GM21528 (cell line): ENCODE measurements around the gene METTL23.
"Not testable (repeated sequence)": the region's sequence is repeated elsewhere in the genome, so short reads cannot be mapped to it uniquely, and the experiment has no call there.

Experiments used
- ATAC-seq: cut with Tn5 transposase; IDR thresholded peaks from one replicate; pipeline ENCODE4 v1.9.1; 2021; ENCODE audit warnings: mild to moderate bottlenecking, moderate library complexity; ENCODE audit not compliant: unreplicated experiment, low FRiP score

METTL23 gene

DNA sequence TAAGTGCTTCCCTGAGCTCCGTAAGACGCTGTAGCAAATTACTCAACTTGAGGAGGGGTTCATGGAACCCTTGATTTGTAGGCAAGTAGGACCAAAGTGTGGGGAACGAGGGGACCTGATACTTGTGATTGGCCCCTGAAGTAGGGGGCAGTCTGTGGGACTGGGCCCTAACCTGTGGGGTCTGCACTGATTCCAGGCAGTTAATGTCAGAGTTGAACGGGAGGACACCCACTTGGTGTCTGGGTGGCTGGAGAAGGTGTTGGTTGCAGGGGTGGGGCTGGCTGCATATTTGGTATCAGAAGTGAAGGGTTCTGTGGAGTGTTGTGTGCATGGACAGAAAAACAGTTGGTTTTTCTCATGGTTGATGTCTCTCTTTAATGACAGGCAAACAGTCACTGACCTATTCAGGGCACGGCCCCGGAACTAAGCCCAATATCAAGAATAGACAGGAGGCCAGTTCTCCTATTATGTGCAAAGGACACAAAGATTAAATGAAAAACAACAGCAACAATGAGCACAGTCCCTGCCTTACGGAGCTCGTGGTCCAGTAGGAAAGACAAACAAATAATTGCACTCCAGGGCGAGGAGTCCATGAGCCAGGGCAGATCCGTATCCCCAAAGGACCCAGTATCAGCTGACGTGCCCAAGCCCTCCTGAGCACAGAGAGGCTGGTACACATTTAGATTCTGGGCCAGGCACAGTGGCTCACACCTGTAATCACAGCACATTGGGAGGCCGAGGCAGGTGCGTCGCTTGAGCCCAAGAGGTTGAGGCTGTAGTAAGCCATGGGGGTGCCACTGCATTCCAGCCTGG, 35.1 kb upstream of the METTL23 start:
- no peak for ATAC-seq

DNA sequence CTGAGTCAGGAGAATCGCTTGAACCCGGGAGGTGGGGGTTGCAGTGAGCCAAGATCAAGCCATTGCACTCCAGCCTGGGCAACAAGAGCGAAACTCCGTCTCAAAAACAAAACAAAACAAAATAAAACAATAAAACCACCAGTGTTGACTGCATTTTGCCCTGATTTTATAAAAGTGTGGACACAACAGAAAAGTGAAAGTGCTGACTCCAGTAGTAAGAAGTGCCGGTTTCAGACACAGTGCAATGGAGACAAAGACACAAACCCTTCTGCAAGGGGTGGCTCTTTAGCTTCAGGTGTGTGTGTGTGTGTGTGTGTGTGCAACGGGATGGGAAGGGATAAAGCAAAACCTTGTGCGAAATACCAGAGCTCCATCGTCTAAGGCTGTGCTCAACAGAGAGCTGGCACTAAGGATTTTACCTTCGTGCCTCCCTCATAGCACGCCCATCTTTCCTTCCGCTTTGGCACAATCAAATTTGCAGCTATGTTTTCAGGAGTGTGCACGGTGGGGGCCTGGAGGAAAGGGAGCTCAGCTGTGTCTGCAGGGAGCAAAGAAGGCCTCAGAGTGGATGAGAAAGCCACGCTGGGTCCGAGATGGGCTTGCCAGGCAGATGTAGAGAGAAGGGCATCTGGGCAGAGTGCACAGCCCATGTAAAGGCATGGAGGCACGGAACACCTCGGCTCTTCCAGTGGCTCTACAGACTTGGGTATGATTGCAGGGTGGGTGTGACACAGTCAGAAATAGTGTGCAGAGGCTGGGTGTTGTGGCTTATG, 31.4 kb upstream of the METTL23 start:
- ATAC-seq = no peak

DNA sequence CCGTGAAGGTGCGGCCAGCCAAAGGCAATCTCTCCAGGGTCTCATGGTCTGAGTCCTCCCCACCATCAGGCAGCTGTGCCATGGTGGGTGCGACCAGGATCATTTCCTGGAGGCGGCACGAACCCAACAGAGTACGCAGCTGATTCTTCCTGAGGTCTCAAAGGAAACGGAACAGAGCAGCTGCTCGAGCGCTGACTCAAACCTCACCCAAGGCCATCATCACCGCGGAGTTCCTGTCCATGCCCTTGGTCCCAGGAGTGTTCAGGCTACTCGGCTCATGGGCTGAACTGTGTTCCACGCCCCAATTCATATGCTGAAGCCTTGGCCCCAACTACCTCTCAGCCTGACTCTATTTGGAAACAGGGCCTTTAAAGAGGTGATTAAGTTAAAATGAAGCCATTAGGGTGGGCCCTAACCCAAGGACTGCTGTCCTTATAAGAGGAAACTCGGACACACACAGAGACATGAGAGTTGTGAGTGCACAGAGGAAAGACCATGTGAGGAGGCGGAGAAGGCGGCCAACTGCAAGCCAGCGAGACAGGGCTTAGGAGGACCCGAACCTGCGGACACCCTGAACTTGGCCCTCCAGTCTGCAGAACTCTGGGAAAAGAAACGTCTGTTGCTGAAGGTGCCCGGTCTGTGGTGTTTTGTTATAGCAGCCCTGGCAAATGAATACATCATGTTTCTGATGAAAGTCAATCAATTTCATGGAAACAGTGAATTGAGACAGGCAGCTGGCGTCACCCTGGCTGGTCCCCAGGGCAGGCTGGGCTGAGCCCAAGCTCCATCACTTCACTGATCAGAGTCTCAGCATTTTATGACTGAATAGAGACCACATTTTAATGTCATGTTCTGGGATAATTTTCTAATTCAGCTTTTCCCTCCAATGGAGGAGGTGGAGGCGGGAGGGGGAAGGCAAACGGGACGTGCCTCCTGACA, 29.6 kb upstream of the METTL23 start:
- no peak for ATAC-seq

- no peak for ATAC-seq
Observed at GRCh38 chr17:76697702-76698465, 28.8 kb upstream of the METTL23 start.

DNA sequence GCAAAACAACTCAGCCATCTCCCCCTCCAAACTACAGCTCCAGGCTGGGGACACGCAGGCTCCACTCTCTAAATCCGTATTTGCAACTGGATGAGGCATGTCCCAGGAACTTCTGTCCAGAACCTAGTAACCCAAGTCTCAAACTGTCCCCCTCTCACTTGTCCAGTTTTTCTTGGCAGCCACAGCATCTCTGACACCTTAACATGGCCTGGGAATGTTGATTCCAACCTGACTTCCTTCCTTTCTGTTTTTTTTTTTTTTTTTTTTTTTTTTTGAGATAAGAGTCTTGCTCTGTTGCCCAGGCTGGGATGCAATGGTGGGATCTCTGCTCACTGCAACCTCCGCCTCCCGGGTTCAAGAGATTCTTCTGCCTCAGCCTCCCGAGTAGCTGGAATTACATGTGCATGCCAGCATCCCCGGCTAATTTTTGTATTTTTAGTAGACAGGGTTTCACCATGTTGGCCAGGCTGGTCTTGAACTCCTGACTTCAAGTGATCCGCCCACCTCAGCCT, 28.1 kb upstream of the METTL23 start:
- ATAC-seq = not testable (repeated sequence)

GRCh38 chr17:76700270-76700616, 26.4 kb upstream of the METTL23 start:
- ATAC-seq = no peak

GRCh38 chr17:76700617-76701470, 25.8 kb upstream of the METTL23 start:
- ATAC-seq = no peak

- ATAC-seq = no peak
Observed at GRCh38 chr17:76701471-76701967, 25.1 kb upstream of the METTL23 start.

DNA sequence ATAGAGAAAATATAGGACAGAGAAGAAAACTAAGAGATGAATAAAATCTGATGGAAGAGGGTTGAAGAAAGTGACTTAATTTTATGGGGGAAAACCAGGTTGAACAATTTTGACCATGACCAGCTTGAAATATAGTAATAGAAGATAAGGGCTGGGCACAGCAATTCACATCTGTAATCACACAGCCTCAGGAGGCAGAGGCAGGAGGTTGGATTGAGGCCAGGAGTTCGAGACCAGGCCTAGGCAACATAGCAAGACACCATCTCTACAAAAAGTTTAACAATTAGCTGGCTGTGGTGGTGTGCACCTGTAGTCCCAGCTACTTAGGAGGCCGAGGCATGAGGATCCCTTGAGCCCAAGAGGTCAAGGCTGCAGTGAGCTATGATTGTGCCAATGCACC, 24.6 kb upstream of the METTL23 start:
- no peak for ATAC-seq

DNA sequence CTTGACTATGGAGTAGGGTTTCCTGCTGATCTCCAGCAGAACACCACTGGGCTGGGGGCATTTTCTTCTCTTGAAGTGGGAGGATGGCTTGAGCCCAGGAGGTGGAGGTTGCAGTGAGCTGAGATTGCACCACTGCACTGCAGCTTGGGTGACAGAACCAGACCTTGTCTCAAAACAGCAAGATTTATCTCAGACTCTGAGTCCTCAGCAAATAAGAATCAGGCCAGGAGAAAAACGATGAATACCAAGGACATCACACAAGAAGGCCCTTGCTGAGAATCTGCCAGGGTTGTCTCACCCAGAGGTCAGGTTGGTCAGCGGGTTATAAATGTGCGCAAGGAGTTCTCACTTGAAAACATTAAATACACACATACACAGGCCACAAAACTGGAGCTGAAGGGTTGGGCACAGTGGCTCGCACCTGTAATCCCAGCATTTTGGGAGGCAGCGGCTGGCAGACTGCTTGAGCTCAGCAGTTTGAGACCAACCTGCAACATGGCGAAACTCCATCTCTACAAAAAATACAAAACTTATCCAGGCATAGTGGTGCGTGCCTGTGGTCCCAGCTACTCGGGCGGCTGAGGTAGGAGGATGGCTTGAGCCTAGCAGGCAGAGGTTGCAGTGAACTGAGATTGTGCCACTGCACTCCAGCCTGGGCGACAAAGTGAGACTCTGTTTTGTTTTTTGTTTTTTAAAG, 23.6 kb upstream of the METTL23 start:
- no peak for ATAC-seq

DNA sequence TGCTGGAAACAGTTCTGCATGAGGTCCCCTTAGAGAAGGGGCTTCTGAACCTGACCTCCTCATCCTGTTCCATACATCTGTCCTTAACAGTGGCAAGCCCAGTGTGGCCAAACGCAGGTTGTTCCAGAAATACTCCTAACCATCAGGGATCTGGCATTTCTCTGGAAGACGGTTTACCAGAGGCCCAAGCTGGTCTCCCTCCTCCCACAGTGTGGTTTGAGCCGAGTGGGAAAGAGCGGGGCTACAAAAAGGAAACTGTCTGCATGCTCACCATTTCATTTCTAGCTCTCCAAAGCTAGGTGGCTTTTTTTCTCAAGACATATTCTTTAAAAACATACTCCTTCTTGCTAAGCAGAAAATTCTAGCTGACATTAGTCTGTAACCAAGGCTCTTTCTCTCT, 21.8 kb upstream of the METTL23 start:
- no peak for ATAC-seq

DNA sequence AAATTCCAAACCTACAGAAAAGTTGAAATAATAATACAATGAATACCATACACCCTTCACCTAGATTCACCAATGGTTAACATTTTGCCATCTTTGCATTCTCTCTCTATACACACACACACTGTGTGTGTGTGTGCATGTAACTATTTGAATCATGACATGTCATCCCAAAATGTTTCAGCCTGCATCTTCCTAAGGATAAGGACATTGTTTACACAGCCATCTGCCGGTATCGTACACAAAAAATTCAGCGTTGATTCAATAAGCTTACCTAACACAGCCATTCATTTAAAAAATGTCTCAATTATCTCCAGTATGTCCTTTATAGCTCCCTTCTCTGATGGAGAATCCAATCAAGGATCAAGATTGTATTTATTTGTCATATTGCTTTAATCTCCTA, 19.8 kb upstream of the METTL23 start:
- ATAC-seq = no peak

DNA sequence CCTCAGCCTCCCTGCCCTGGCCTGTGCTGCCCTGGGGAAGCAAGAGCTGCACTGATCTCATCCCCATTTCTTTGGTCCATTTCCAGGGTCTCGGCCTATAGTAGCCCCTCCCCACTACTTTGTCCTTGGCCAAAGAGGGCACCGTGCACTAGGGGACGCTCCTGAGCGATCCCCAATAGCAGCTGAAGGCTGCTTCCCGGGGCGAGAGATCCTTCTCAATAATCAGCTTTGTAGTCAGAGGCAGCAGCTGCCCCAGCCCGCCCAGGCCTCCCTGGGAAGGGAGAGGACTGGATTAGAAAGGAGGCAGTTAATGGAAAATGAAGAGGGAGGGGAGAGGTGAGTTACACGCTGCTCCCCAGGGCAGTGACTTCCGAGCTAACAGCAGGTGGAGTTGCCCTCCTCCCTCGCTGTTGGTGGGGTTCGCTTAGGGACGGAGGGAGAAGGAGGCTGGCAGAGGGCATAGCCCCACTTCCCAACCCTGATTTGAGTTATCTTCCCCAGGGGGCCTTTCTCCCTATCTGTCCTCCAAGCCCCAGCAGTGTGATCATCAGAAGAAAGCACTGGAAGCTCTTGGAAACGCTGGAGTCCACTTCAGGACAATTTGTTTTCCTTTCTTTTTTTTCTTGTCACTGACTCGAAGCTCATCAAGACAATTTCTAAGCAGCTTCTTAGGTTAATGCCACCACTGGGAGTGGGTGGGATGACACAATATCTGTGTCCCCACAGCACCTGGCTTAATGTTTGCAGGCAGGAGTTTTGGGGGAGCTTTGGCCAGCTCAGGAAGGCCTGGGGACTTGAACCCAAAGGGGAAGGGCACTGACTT, 18.4 kb upstream of the METTL23 start:
- ATAC-seq = no peak

GRCh38 chr17:76709077-76709950, 17.3 kb upstream of the METTL23 start:
- no peak for ATAC-seq

GRCh38 chr17:76709951-76710862, 16.4 kb upstream of the METTL23 start:
- ATAC-seq = not testable (repeated sequence)
